ENCODE measurements around the gene RIC3.

DNA sequence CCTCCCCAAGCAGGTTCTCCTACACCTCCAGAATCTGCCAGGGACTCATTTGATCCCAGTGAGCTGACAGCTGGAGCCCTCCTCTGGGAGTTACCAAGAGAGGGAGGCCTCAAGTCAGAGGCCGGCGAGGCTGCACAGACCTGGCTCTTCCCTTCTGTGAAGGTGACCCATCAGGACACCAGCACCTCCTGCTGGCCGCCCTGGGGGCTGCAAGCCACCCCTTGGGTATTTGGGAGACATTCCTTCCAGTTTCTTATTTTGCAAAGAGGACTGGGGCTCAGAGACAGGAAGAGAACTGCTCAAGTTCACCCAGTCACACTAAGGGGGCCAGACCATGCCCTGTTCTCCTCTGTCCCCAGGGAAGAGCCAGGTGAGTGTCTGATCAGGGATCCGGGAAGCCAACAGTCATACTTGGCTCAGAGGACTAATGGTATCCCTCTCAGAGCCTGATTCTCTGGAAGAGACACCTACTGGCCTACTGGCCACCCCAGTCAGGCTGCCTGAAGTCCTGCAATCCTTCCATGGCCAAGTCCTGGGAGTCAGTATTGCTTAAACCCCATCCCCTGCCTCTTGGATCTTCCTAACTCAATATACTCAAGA, 40.5 kb upstream of the RIC3 start:
- TF ChIP-seq, protein P1, sequence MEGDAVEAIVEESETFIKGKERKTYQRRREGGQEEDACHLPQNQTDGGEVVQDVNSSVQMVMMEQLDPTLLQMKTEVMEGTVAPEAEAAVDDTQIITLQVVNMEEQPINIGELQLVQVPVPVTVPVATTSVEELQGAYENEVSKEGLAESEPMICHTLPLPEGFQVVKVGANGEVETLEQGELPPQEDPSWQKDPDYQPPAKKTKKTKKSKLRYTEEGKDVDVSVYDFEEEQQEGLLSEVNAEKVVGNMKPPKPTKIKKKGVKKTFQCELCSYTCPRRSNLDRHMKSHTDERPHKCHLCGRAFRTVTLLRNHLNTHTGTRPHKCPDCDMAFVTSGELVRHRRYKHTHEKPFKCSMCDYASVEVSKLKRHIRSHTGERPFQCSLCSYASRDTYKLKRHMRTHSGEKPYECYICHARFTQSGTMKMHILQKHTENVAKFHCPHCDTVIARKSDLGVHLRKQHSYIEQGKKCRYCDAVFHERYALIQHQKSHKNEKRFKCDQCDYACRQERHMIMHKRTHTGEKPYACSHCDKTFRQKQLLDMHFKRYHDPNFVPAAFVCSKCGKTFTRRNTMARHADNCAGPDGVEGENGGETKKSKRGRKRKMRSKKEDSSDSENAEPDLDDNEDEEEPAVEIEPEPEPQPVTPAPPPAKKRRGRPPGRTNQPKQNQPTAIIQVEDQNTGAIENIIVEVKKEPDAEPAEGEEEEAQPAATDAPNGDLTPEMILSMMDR (conservative IDR thresholded peaks at IDR 0.05 in 1 of 2, IDR thresholded peaks at IDR 0.05 in 1 of 2; ENCODE audit: extremely low read depth in 1 of 2, insufficient read depth in 1 of 2, low read depth in 1 of 2, low read length in 2 of 2) = peak; percentile 45 to 48
- no peak for TF ChIP-seq EZH2 (IDR thresholded peaks at IDR 0.05; ENCODE audit: borderline replicate concordance, low read length)

All from mammary epithelial cell (primary cell).